ENCODE measurements around the gene SYNM. TPM values are rescaled to one million over a fixed set of nuclear protein-coding genes. Genes with fewer than 3 reads are reported as not detected.

The SYNM gene
- polyA plus RNA-seq, 1 donor from 2014 or later, result 5.7 TPM

DNA sequence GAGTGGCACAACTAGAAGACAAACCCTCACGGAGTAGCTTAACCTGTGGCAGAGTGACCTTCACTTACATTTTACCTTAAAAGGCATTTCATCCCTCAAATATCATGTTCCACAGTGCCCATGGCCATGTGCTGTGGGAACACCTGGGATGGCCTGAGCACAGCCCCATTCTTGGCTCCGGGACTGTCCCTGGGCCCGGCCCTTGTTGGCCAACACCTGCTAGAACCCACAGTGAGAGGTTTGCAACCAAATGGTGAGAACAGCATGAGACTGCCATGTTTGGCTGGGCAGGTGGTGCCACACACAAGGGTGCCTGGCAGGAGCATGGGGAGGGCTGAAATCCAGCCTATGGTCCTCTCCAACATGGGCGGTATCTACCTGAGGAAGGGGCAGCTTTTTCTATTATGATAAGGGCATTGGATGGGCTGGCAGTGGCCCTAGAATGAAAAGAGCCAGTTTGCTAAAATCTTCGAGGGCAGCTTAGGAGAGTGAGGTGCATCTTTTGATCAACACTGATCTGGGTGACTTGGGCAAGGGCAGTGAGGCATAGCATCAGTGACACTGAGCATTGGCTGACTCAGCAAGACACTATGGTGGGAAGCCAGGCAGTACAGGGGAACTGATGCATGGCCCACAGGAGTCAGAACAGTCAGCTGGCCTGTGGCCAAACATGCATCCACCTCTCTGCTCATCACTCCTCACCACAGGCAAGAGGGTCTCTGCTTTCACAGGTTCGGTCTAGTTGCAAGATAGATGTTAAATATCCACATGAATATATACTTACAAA, 53.9 kb downstream of the SYNM start:
- Histone ChIP-seq H3K79me2 (replicated peaks; ENCODE audit: insufficient read depth, low read length) (no peaks in the 10 kb centered on the region), H3K4me2 (ENCODE audit: low read length) (no peak overlapping the region), H3K27ac (ENCODE audit: low read length) (no peak overlapping the region), H3K36me3 (ENCODE audit: insufficient read depth, low read length) (no peaks in the 10 kb centered on the region), H3F3A (ENCODE audit: insufficient read depth, low read length, poor library complexity, severe bottlenecking) (no peaks in the 10 kb centered on the region), H3K9me3 (ENCODE audit: low read length) (no peaks in the 10 kb centered on the region), H4K20me1 (ENCODE audit: insufficient read depth) (no peaks in the 10 kb centered on the region), H3K9ac (ENCODE audit: low read length) (no peak overlapping the region), H3K9me2 (ENCODE audit: insufficient read depth, low read length) (no peaks in the 10 kb centered on the region), H2AFZ (ENCODE audit: low read depth, low read length) (no peak overlapping the region), H3K4me3 (ENCODE audit: low read length) (no peak overlapping the region), H3K27me3 (ENCODE audit: insufficient read depth, low read depth, low read length) (no peaks in the 10 kb centered on the region)
- no peak for TF ChIP-seq EP300 (conservative IDR thresholded peaks at IDR 0.05; ENCODE audit: poor library complexity, severe bottlenecking)

GRCh38 chr15:99163271-99164062, 58.6 kb downstream of the SYNM start:
- no peak for TF ChIP-seq EZH2 (IDR thresholded peaks at IDR 0.05; ENCODE audit: borderline replicate concordance, insufficient read depth, low read length, poor library complexity, severe bottlenecking)
- TF ChIP-seq, protein P1, sequence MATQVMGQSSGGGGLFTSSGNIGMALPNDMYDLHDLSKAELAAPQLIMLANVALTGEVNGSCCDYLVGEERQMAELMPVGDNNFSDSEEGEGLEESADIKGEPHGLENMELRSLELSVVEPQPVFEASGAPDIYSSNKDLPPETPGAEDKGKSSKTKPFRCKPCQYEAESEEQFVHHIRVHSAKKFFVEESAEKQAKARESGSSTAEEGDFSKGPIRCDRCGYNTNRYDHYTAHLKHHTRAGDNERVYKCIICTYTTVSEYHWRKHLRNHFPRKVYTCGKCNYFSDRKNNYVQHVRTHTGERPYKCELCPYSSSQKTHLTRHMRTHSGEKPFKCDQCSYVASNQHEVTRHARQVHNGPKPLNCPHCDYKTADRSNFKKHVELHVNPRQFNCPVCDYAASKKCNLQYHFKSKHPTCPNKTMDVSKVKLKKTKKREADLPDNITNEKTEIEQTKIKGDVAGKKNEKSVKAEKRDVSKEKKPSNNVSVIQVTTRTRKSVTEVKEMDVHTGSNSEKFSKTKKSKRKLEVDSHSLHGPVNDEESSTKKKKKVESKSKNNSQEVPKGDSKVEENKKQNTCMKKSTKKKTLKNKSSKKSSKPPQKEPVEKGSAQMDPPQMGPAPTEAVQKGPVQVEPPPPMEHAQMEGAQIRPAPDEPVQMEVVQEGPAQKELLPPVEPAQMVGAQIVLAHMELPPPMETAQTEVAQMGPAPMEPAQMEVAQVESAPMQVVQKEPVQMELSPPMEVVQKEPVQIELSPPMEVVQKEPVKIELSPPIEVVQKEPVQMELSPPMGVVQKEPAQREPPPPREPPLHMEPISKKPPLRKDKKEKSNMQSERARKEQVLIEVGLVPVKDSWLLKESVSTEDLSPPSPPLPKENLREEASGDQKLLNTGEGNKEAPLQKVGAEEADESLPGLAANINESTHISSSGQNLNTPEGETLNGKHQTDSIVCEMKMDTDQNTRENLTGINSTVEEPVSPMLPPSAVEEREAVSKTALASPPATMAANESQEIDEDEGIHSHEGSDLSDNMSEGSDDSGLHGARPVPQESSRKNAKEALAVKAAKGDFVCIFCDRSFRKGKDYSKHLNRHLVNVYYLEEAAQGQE (IDR thresholded peaks at IDR 0.05; ENCODE audit: borderline replicate concordance), result no peak
- no peak for TF ChIP-seq POLR2AphosphoS5 (IDR thresholded peaks at IDR 0.05)
- TF ChIP-seq MXI1 (conservative IDR thresholded peaks at IDR 0.05; ENCODE audit: poor library complexity, severe bottlenecking), result no peak
- no peak for TF ChIP-seq RAD21 (conservative IDR thresholded peaks at IDR 0.05)
- TF ChIP-seq TAF1 (IDR thresholded peaks at IDR 0.05; ENCODE audit: low read depth), result no peak
- no peak for TF ChIP-seq EP300 (conservative IDR thresholded peaks at IDR 0.05; ENCODE audit: poor library complexity, severe bottlenecking)
- no peak for TF ChIP-seq SMC3 (conservative IDR thresholded peaks at IDR 0.05; ENCODE audit: poor library complexity)
- TF ChIP-seq CTCF (IDR thresholded peaks at IDR 0.05; ENCODE audit: poor library complexity, severe bottlenecking), result no peak
- Histone ChIP-seq H3K4me2 (ENCODE audit: low read length) (no peak overlapping the region), H2AFZ (ENCODE audit: low read depth, low read length) (no peak overlapping the region), H3K4me3 (ENCODE audit: low read length) (no peak overlapping the region), H3F3A (ENCODE audit: insufficient read depth, low read length, poor library complexity, severe bottlenecking) (no peaks in the 10 kb centered on the region), H3K9me2 (ENCODE audit: insufficient read depth, low read length) (no peaks in the 10 kb centered on the region), H3K9ac (ENCODE audit: low read length) (no peak overlapping the region), H3K27ac (ENCODE audit: low read length) (no peak overlapping the region), H4K20me1 (ENCODE audit: insufficient read depth) (no peaks in the 10 kb centered on the region), H3K79me2 (replicated peaks; ENCODE audit: insufficient read depth, low read length) (no peaks in the 10 kb centered on the region), H3K27me3 (ENCODE audit: insufficient read depth, low read depth, low read length) (no peaks in the 10 kb centered on the region), H3K9me3 (ENCODE audit: low read length) (no peaks in the 10 kb centered on the region), H3K36me3 (ENCODE audit: insufficient read depth, low read length) (no peaks in the 10 kb centered on the region)
